Hematopoietic multipotent progenitor cell treated with erythropoietin and hydrocortisone succinate and interleukin-3 and kit ligand, for 15 days (in vitro differentiated cells): Measurements from ENCODE around the gene OR7G1.

Source experiments
- DNase-seq: peaks from one replicate; pipeline ENCODE4 v3.0.0-alpha.2; 2015; ENCODE audit warnings: low spot score

Gene OR7G1

GRCh38 chr19:9115307-9115813 lies at the start of gene OR7G1:
TSS of gene OR7G1 (minus strand) at chr19:9115763. CDS start at chr19:9115763, 0 bp downstream.
- DNase-seq = no peak

GRCh38 chr19:9165261-9165660 lies 49.7 kb upstream of the OR7G1 start:
- no peak for DNase-seq

- DNase-seq = no peak
Measured at GRCh38 chr19:9161427-9161826, 45.9 kb upstream of the OR7G1 start.

- DNase-seq = no peak
Measured at GRCh38 chr19:9159891-9160290, 44.3 kb upstream of the OR7G1 start.

- DNase-seq = no peak
Measured at GRCh38 chr19:9156304-9156703, 40.7 kb upstream of the OR7G1 start.

- DNase-seq = no peak
Measured at GRCh38 chr19:9155591-9155990, 40.0 kb upstream of the OR7G1 start.

- no peak for DNase-seq
Measured at GRCh38 chr19:9151367-9151766, 35.8 kb upstream of the OR7G1 start.

- DNase-seq = no peak
Measured at GRCh38 chr19:9150650-9151049, 35.1 kb upstream of the OR7G1 start.

- DNase-seq = no peak
Measured at GRCh38 chr19:9149997-9150396, 34.4 kb upstream of the OR7G1 start.

- no peak for DNase-seq
Measured at GRCh38 chr19:9148697-9149096, 33.1 kb upstream of the OR7G1 start.

- no peak for DNase-seq
Measured at GRCh38 chr19:9146882-9147281, 31.3 kb upstream of the OR7G1 start.

GRCh38 chr19:9144920-9145319 lies 29.4 kb upstream of the OR7G1 start:
- DNase-seq = no peak

- peak; percentile 96 for DNase-seq
Measured at GRCh38 chr19:9140159-9140874, 24.8 kb upstream of the OR7G1 start, which contains the start of gene ZNF317. TSS of gene ZNF317 (plus strand) at chr19:9140397. CDS start at chr19:9156017, 15,620 bp downstream.

GRCh38 chr19:9139609-9140158 lies 24.1 kb upstream of the OR7G1 start:
- no peak for DNase-seq

- DNase-seq = no peak
Measured at GRCh38 chr19:9132422-9132821, 16.9 kb upstream of the OR7G1 start.

GRCh38 chr19:9130965-9131364 lies 15.4 kb upstream of the OR7G1 start:
- DNase-seq = no peak

- no peak for DNase-seq
Measured at GRCh38 chr19:9128171-9128570, 12.6 kb upstream of the OR7G1 start.

- DNase-seq = no peak
Measured at GRCh38 chr19:9126900-9127405, 11.4 kb upstream of the OR7G1 start, which contains the start of gene OR7G3. TSS of gene OR7G3 (minus strand) at chr19:9126950. CDS start at chr19:9126950, 0 bp downstream.

- no peak for DNase-seq
Measured at GRCh38 chr19:9116547-9116946, 984 bp upstream of the OR7G1 start.

GRCh38 chr19:9109959-9110358 lies 5.6 kb downstream of the OR7G1 start:
- DNase-seq = no peak

GRCh38 chr19:9107375-9107774 lies 8.2 kb downstream of the OR7G1 start, which contains the start of gene OR7G2:
TSS of gene OR7G2 (minus strand) at chr19:9107475. CDS start at chr19:9103243, 4,232 bp downstream.
- no peak for DNase-seq

GRCh38 chr19:9086761-9087160 lies 28.8 kb downstream of the OR7G1 start, which contains the start of gene OR1M1:
TSS of gene OR1M1 (plus strand) at chr19:9087061. CDS start at chr19:9093245, 6,184 bp downstream.
- DNase-seq = no peak

GRCh38 chr19:9078651-9079050 lies 36.9 kb downstream of the OR7G1 start:
- no peak for DNase-seq
